GM23338 (cell line): ENCODE results near the gene SPPL2C. TPM values are rescaled to one million over a fixed set of nuclear protein-coding genes. Genes with fewer than 3 reads are reported as not detected.

Source experiments
- ATAC-seq: fragments of 200-7000 bp; cut with Tn5 transposase; 3 replicates; pipeline ENCODE4 v1.9.1; 2020
- DNase-seq: peaks from one replicate; pipeline ENCODE4 v3.0.0-alpha.2; 2015; ENCODE audit warnings: low spot score
- H2AFZ ChIP-seq: fragments of 200-600 bp; sonication (generic); 2 replicates; pipeline ENCODE4 v1.8.0; 2016; ENCODE audit warnings: antibody characterized with exemption, mild to moderate bottlenecking, moderate library complexity
- H3F3A ChIP-seq: fragments of 200-600 bp; sonication (generic); replicated peaks from 2 replicates; pipeline ENCODE4 v1.8.0; 2017; ENCODE audit warnings: antibody characterized with exemption, mixed run types, low read depth
- H3K27ac ChIP-seq: fragments of 200-600 bp; sonication (generic); 2 replicates; pipeline ENCODE4 v1.6.1; 2016; ENCODE audit warnings: low read depth
- H3K27me3 ChIP-seq: fragments of 200-600 bp; sonication (generic); 2 replicates; pipeline ENCODE4 v1.8.0; 2016; ENCODE audit warnings: mild to moderate bottlenecking, mixed run types, moderate library complexity; ENCODE audit not compliant: insufficient read depth
- H3K36me3 ChIP-seq: fragments of 200-600 bp; sonication (generic); 2 replicates; pipeline ENCODE4 v1.8.0; 2016; ENCODE audit warnings: mild to moderate bottlenecking; ENCODE audit not compliant: insufficient read depth
- H3K4me1 ChIP-seq: fragments of 200-600 bp; sonication (generic); 2 replicates; pipeline ENCODE4 v1.8.0; 2016; ENCODE audit warnings: mild to moderate bottlenecking, moderate library complexity; ENCODE audit not compliant: insufficient read depth
- H3K4me2 ChIP-seq: fragments of 200-600 bp; sonication (generic); 2 replicates; pipeline ENCODE4 v1.7.1; 2017; ENCODE audit warnings: mixed run types
- H3K4me3 ChIP-seq: fragments of 200-600 bp; sonication (generic); 2 replicates; pipeline ENCODE4 v1.6.1; 2016; ENCODE audit warnings: mixed run types
- H3K79me2 ChIP-seq: fragments of 200-600 bp; sonication (generic); replicated peaks from 2 replicates; pipeline ENCODE4 v1.8.0; 2017; ENCODE audit warnings: mild to moderate bottlenecking; ENCODE audit not compliant: insufficient read depth
- H3K9me2 ChIP-seq: fragments of 200-600 bp; sonication (generic); 2 replicates; pipeline ENCODE4 v1.8.0; 2017; ENCODE audit not compliant: insufficient read depth
- H4K20me1 ChIP-seq: fragments of 200-600 bp; sonication (generic); replicated peaks from 2 replicates; pipeline ENCODE4 v1.8.0; 2017; ENCODE audit warnings: mild to moderate bottlenecking; ENCODE audit not compliant: insufficient read depth
- H3K27ac Mint-ChIP-seq: 2 replicates; pipeline ENCODE4 v1.8.0; 2020; ENCODE audit warnings: inconsistent platforms, mild to moderate bottlenecking, moderate library complexity, mixed read lengths
- H3K27me3 Mint-ChIP-seq: 3 replicates; pipeline ENCODE4 v1.8.0; 2022; ENCODE audit warnings: low read depth, mild to moderate bottlenecking, moderate library complexity, mixed read lengths, inconsistent platforms; ENCODE audit not compliant: insufficient read depth, poor library complexity
- H3K36me3 Mint-ChIP-seq: 3 replicates; pipeline ENCODE4 v1.8.0; 2021; ENCODE audit warnings: low read depth, mild to moderate bottlenecking, inconsistent platforms, moderate library complexity, mixed read lengths
- H3K4me1 Mint-ChIP-seq: 3 replicates; pipeline ENCODE4 v1.8.0; 2020; ENCODE audit warnings: mild to moderate bottlenecking, inconsistent platforms, mixed read lengths
- H3K4me3 Mint-ChIP-seq: 3 replicates; pipeline ENCODE4 v1.8.0; 2021; ENCODE audit warnings: moderate library complexity, mild to moderate bottlenecking, inconsistent platforms, mixed read lengths
- H3K9me3 Mint-ChIP-seq: 3 replicates; pipeline ENCODE4 v1.8.0; 2020; ENCODE audit warnings: moderate library complexity, mild to moderate bottlenecking, inconsistent platforms, mixed read lengths
- CREB1 ChIP-seq: fragments of 250-450 bp; sonication (Bioruptor Pico); IDR thresholded peaks from 2 replicates; pipeline ENCODE4 v1.5.0; 2020; ENCODE audit warnings: low read depth, mild to moderate bottlenecking, moderate library complexity
- EZH2 ChIP-seq: fragments of 200-600 bp; sonication (generic); IDR thresholded peaks from one replicate; pipeline ENCODE4 v1.8.0; 2017; ENCODE audit warnings: antibody characterized with exemption, mild to moderate bottlenecking, low read depth; ENCODE audit not compliant: unreplicated experiment
- EZH2phosphoT487 ChIP-seq: fragments of 200-600 bp; sonication (generic); IDR thresholded peaks from one replicate; pipeline ENCODE4 v1.8.1; 2018; ENCODE audit warnings: antibody characterized with exemption; ENCODE audit not compliant: unreplicated experiment
- JUNB ChIP-seq: IDR thresholded peaks from one replicate; pipeline ENCODE4 v1.6.1; 2016; ENCODE audit warnings: antibody characterized with exemption; ENCODE audit not compliant: unreplicated experiment
- NANOG ChIP-seq: IDR thresholded peaks from 2 replicates; pipeline ENCODE4 v1.6.1; 2016; ENCODE audit warnings: antibody characterized with exemption, borderline replicate concordance
- POLR2AphosphoS5 ChIP-seq: IDR thresholded peaks from 2 replicates; pipeline ENCODE4 v1.6.1; 2016; ENCODE audit warnings: antibody characterized with exemption, low read depth
- STAT1 ChIP-seq: IDR thresholded peaks from one replicate; pipeline ENCODE4 v1.6.1; 2016; ENCODE audit warnings: antibody characterized with exemption; ENCODE audit not compliant: unreplicated experiment
- ZNF331 ChIP-seq: fragments of 250-450 bp; sonication (Bioruptor Pico); IDR thresholded peaks from 2 replicates; pipeline ENCODE4 v1.5.0; 2020; ENCODE audit warnings: low read depth, mild to moderate bottlenecking, moderate library complexity
- polyA plus RNA-seq: library from polyadenylated mRNA; unstranded; fragments of >200 nt; fragmentation: Nextera tagmentation; extraction: Ambion mirVana; gene quantifications from 2 replicates; pipeline ENCODE4 v1.2.1, GENCODE V29; 2016
- total RNA-seq: library from RNA; depleted of rRNA; stranded (reverse); fragments of >200 nt; shearing (Covaris generic); gene quantifications from 2 replicates; pipeline ENCODE4 v1.2.3, GENCODE V29; 2014
- TF ChIP-seq, protein P1 (sequence below): IDR thresholded peaks from 2 replicates; pipeline ENCODE4 v1.6.1; 2016; ENCODE audit warnings: antibody characterized with exemption
- TF ChIP-seq, protein P2 (sequence below), 2 experiments: fragments of 200-600 bp in 1 of 2; sonication (generic) in 1 of 2; conservative IDR thresholded peaks; 2 replicates each; pipeline versions ENCODE4 v1.5.1 to v1.6.1; 2016 to 2017; ENCODE audit warnings: antibody characterized with exemption in 2 of 2, low read depth in 2 of 2, mild to moderate bottlenecking in 2 of 2, moderate library complexity in 1 of 2
- TF ChIP-seq, protein P3 (sequence below): IDR thresholded peaks from one replicate; pipeline ENCODE4 v1.6.1; 2018; ENCODE audit warnings: antibody characterized with exemption; ENCODE audit not compliant: unreplicated experiment

Gene SPPL2C
- total and polyA plus RNA-seq, 2 experiments from 2014 or later = 0.14 TPM; not detected in 1

DNA sequence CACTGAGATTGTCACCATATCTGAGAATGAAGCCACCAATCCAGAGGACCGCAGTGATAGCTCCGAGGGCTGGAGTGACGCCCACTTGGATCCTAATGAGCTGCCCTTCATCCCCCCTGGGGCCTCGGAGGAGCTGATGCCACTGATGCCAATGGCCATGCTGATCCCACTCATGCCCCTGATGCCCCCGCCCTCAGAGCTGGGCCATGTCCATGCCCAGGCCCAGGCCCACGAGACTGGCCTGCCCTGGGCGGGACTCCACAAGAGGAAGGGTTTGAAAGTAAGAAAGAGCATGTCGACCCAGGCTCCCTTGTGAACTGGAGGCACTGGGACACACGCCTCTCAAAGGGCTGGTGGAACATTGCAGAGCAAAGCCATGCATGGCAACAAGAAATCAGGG, 2.0 kb downstream of the SPPL2C start:
- TF ChIP-seq ZNF331 (no peak), JUNB (no peak), STAT1 (no peak), NANOG (no peak), CREB1 (CRISPR knock-in tag) (no peak), EZH2 (no peak), POLR2AphosphoS5 (no peak), EZH2phosphoT487 (no peak)
- TF ChIP-seq, protein P1, sequence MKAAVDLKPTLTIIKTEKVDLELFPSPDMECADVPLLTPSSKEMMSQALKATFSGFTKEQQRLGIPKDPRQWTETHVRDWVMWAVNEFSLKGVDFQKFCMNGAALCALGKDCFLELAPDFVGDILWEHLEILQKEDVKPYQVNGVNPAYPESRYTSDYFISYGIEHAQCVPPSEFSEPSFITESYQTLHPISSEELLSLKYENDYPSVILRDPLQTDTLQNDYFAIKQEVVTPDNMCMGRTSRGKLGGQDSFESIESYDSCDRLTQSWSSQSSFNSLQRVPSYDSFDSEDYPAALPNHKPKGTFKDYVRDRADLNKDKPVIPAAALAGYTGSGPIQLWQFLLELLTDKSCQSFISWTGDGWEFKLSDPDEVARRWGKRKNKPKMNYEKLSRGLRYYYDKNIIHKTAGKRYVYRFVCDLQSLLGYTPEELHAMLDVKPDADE = no peak
- TF ChIP-seq, protein P2, sequence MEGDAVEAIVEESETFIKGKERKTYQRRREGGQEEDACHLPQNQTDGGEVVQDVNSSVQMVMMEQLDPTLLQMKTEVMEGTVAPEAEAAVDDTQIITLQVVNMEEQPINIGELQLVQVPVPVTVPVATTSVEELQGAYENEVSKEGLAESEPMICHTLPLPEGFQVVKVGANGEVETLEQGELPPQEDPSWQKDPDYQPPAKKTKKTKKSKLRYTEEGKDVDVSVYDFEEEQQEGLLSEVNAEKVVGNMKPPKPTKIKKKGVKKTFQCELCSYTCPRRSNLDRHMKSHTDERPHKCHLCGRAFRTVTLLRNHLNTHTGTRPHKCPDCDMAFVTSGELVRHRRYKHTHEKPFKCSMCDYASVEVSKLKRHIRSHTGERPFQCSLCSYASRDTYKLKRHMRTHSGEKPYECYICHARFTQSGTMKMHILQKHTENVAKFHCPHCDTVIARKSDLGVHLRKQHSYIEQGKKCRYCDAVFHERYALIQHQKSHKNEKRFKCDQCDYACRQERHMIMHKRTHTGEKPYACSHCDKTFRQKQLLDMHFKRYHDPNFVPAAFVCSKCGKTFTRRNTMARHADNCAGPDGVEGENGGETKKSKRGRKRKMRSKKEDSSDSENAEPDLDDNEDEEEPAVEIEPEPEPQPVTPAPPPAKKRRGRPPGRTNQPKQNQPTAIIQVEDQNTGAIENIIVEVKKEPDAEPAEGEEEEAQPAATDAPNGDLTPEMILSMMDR (conservative IDR thresholded peaks at IDR 0.05; ENCODE audit: low read depth in 2 of 2) = no peak
- no peaks in the 10 kb centered on the region for H3K27me3 ChIP-seq

DNA sequence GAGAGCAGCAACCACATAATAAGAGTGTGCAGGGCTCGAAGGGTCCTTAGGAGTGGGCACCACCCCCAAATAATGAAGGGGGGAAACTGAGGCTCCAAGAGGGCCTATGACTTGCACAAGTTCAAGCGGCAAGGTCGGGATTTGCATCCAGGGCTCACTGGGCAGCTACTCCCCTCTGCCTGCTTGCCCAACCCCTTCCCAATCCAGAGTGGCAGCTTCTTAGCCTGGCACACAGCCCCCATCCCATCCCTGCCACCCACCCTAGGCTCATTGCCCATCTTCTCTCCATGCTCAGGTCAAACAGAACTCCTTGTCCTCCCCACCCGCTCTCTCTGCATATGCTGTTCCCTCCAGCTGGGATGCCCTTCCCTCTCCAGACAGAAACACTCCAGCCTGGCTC, 2.4 kb downstream of the SPPL2C start:
- no peaks in the 10 kb centered on the region for H3K79me2 ChIP-seq
- no peak overlapping the region for H2AFZ ChIP-seq
- peaks cover 14% of the 10 kb centered on the region for H3K27me3 Mint-ChIP-seq
- TF ChIP-seq, protein P3, sequence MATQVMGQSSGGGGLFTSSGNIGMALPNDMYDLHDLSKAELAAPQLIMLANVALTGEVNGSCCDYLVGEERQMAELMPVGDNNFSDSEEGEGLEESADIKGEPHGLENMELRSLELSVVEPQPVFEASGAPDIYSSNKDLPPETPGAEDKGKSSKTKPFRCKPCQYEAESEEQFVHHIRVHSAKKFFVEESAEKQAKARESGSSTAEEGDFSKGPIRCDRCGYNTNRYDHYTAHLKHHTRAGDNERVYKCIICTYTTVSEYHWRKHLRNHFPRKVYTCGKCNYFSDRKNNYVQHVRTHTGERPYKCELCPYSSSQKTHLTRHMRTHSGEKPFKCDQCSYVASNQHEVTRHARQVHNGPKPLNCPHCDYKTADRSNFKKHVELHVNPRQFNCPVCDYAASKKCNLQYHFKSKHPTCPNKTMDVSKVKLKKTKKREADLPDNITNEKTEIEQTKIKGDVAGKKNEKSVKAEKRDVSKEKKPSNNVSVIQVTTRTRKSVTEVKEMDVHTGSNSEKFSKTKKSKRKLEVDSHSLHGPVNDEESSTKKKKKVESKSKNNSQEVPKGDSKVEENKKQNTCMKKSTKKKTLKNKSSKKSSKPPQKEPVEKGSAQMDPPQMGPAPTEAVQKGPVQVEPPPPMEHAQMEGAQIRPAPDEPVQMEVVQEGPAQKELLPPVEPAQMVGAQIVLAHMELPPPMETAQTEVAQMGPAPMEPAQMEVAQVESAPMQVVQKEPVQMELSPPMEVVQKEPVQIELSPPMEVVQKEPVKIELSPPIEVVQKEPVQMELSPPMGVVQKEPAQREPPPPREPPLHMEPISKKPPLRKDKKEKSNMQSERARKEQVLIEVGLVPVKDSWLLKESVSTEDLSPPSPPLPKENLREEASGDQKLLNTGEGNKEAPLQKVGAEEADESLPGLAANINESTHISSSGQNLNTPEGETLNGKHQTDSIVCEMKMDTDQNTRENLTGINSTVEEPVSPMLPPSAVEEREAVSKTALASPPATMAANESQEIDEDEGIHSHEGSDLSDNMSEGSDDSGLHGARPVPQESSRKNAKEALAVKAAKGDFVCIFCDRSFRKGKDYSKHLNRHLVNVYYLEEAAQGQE = no peak
- TF ChIP-seq CREB1 (CRISPR knock-in tag) = no peak
- no peaks in the 10 kb centered on the region for H3K36me3 Mint-ChIP-seq
- H3K27ac Mint-ChIP-seq = no peak overlapping the region
- H3K4me3 Mint-ChIP-seq = no peak overlapping the region
- H3K9me2 ChIP-seq = no peaks in the 10 kb centered on the region
- no peak for ATAC-seq
- no peak overlapping the region for H3K4me3 ChIP-seq
- H4K20me1 ChIP-seq = no peaks in the 10 kb centered on the region
- H3K4me2 ChIP-seq = no peak overlapping the region
- no peaks in the 10 kb centered on the region for H3K36me3 ChIP-seq
- no peaks in the 10 kb centered on the region for H3K4me1 Mint-ChIP-seq
- H3F3A ChIP-seq = no peaks in the 10 kb centered on the region
- no peaks in the 10 kb centered on the region for H3K9me3 Mint-ChIP-seq
- no peaks in the 10 kb centered on the region for H3K27me3 ChIP-seq
- H3K27ac ChIP-seq = no peak overlapping the region
- no peaks in the 10 kb centered on the region for H3K4me1 ChIP-seq
- no peak for DNase-seq

More for the DNA sequence above, 2.0 kb downstream of the SPPL2C start:
- Histone ChIP-seq H3K79me2 (no peaks in the 10 kb centered on the region), H4K20me1 (no peaks in the 10 kb centered on the region), H3F3A (no peaks in the 10 kb centered on the region), H3K27ac (no peak overlapping the region), H2AFZ (no peak overlapping the region), H3K9me2 (no peaks in the 10 kb centered on the region), H3K36me3 (no peaks in the 10 kb centered on the region), H3K4me3 (no peak overlapping the region), H3K4me2 (no peak overlapping the region), H3K4me1 (no peaks in the 10 kb centered on the region)
- H3K27ac Mint-ChIP-seq = no peak overlapping the region
- no peak for ATAC-seq
- no peaks in the 10 kb centered on the region for H3K36me3 Mint-ChIP-seq
- H3K27me3 Mint-ChIP-seq = peaks cover 14% of the 10 kb centered on the region
- no peaks in the 10 kb centered on the region for H3K4me1 Mint-ChIP-seq
- DNase-seq = no peak
- no peak overlapping the region for H3K4me3 Mint-ChIP-seq
- no peaks in the 10 kb centered on the region for H3K9me3 Mint-ChIP-seq
